ENCODE measurements around the gene BTK.
A peak's percentile ranks its signal among the peaks of the same experiment; 100 is the strongest.

The BTK gene

DNA sequence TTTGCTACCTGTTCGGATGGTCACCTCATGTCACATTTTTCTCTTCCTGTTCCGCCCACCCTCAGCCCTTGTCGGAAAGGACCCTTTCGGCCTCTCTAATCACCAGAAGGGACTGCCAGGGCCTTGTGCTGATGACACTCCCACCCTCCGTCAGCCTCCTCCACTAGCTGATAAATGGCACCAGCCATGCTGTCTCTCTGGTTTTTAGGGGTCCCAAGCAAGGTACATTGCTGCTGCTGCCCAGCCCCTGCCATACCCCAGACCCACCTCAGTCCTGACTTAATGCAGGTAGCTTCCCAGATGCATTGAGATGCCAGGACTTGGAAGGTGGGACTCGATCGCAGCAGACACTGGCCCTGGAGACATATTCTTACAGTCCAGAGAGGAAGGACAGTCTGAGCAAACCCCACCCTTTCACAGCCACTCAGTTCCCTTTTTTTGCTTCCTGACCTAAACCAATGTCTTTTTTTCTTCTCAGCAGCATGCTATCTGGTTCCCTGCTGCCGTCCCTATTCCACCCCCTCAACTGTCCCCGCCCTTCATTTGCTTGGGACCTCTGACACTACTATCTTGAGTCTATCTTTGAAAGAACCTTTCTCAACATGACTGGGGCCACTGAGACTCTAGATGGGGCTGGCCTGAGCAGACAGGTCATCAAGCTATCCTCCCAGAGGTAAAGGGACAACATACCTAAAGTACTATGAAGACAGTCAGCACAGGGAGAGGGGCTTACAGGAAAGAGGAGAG, at the start of gene BTK:
Gene BTK (minus strand): TSS at position 397 of the 747 bp plus-strand sequence. CDS start 10,907 bp downstream, outside the sequence.
- DNase-seq, result no peak

GRCh38 chrX:101430457-101431078, 44.6 kb upstream of the BTK start:
- DNase-seq, result no peak

DNA sequence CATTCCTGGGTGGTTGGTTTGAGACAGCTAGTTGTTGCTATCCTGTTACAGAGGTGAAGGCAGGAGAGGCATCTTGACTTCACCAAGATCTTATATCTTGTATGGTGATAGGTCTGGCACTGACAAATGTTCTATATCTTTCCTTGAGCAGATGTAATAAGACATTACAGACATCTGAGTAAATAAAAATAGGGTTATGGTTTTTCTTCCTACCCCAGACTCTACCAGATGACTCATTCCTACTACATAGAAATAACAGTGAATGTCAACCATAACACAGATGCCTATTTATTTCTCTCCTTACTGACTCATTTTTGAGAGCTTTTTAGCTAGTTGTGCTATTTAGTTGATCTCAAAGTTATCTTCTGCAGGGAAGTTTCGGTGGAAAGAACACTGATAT, 43.9 kb upstream of the BTK start:
- no peak for DNase-seq

DNA sequence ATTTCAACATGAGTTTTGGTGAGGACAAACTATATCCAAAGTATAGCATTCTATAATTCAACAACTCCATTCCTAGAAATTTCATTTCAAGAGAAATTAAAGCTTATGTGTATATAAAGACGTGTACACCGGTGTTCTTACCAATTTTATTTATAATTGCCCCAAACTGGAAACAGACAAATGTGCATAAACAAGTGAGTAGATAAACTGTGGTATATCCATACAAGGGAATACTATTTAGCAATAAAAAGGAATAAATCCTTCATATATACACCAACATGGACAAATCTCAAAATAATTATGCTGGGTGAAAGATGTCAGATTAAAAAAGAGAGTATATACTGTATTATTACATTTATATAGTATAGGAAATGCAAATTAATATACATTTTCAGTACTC, 42.0 kb upstream of the BTK start:
- no peak for DNase-seq

DNA sequence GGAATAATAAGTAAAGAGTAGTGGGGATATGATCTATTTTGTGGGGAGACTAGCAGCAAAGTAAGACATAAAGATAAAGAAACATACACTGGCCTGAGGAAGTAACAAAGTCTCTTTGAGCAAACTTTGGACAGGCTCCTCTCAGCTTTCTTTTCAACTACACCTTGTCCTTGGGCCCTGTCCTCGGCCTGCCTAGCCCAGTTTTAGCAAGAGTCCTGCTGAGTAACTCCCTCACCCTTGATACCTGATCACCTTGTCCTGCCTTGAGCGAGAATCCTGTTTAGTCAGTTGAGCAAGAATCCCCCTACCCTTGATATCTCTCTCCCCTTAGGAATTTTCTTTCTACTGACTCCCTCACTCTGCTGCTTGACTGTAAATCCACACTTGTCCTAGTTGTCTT, 33.5 kb upstream of the BTK start:
- DNase-seq, result no peak

- DNase-seq, result no peak
Measured at GRCh38 chrX:101417981-101418841, 32.2 kb upstream of the BTK start.

- no peak for DNase-seq
Measured at GRCh38 chrX:101417190-101417589, 31.2 kb upstream of the BTK start.

DNA sequence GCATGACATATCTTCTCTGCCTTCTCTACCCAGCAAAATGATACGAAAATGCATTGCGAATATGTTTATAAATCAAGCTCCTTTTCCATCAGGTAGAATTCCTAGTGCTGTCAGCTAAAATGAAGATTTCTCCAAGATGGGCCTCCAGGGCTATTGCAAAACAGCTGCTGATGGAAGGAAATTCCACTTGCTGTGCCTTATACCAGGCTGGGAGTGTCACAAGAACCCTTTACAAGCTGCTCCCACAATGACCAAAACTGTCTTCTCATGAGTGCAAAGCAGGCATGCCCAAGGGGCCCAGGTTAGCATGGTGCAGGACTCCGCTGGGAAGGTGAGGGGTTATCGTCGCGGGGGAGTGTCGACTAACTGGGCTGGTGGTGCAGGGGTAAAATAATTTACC, 30.7 kb upstream of the BTK start:
- DNase-seq, result no peak

DNA sequence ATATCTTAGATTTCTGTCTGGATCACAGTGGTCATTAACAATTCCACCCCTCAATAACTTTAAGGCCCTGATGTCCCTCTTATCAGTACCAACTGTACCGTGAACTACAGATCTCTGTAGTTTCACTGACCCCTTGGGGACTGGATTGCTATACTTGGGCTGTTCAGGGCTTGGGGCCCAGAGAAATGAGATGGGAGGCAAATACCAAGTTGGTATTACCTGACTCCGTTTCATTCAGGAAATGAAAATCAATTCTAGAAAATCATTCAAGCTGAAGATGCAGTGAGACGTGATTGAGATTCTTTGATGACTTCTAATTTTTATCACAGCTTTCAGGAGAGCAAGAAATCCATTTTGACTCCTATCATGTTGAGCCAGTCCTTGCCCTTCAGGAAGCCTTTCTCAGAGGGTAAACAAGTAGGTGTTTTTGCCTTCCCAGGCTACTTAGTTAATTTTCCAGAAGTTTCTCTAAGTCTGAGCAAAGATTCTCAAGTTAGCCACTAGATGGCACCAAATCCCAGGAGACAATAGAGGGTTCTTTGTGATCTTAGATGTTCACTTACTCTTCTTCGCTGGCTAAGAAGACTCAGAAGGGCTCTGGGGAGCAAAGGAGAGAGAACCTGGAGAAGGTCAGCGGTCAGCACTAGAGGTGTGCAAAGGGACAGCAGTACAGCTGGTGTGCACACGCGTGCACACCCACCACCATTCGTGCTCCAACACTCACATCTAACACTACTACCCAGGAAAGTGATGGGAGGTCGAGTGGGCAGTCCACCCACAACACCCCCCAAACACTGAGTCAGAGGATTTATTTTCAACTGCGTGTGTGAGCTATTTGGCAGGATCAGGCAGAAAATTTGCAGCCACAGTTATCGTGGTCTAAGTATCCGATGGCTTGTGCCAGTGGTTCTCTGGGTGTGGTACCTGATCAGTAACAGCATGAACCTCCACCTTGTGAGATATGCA, 29.5 kb upstream of the BTK start:
- no peak for DNase-seq

GRCh38 chrX:101411984-101412383, 26.0 kb upstream of the BTK start:
- DNase-seq, result no peak

DNA sequence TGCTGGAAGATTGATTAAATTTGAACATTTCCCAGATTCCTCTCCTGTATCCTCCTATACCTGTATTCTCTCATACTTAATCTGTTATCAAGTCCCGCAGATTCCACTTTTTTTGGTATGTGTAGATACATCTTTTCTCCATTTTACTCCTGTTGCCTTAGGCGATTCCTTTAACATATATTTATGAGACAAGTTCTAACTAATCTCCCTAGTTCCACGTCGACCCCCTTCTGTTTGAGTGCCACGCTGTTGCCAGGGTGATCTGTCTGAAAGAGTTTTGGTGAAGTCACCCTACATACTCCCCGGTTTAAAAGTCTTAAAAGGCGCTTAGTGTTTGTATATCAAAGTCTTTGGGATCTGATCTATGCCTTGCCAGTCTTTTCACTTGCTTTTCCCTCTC, 24.5 kb upstream of the BTK start:
- DNase-seq, result no peak

DNA sequence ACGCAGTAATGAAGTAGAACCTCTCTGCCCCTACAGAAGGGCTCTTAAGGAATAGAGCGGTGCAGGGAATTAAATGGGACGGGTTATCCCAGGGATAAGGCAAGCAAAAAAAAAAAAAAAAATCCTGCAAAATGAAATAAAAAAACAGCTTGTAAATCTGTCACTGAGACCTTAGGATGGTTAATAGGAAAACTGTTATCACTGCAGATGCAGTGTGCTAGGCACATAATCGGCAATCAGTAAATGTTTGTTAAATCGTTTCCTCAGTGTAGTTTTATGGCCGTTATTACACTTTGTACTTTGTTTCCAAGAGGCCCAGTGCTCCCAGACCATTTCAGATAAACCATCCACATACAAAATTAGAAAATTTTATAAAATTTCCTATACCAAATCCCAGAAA, 23.1 kb upstream of the BTK start:
- no peak for DNase-seq

- no peak for DNase-seq
Measured at GRCh38 chrX:101408532-101408841, 22.5 kb upstream of the BTK start.

GRCh38 chrX:101407748-101408531, 21.9 kb upstream of the BTK start, which contains the start of the genes GLA and HNRNPH2:
Gene GLA (minus strand): TSS chrX:101407925. CDS start chrX:101407903, 22 bp downstream.
Gene HNRNPH2 (plus strand): TSS chrX:101408222. CDS start chrX:101411989, 3,767 bp downstream.
- DNase-seq, result peak; percentile 82 to 83

DNA sequence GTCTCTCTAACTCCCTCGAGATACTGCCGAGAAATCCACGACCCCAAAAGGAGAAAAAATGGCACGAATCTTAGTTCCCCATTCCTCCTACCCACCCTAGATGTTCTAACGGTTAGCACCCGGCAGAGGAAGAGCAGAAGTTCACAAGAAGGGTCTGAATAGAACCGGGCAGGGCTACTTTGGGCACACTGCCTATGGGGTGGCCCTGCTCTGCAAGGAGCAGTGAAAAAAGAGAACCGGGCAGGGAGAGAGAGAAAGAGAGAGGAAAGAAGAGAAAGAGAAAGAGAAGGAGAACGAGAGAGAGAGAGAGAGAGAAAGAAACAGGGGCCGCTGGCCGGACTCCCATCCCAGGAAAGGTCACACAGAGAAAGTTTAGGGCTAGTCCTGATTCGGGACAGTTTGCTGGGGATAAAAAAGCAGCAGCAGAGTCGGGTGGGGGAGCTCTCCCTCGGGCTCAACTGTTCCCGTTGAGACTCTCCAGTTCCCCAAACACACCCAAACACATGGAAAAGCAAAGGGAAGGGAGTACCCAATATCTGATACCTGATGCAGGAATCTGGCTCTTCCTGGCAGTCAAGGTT, 21.3 kb upstream of the BTK start:
- no peak for DNase-seq

- no peak for DNase-seq
Measured at GRCh38 chrX:101399825-101400224, 13.8 kb upstream of the BTK start.

DNA sequence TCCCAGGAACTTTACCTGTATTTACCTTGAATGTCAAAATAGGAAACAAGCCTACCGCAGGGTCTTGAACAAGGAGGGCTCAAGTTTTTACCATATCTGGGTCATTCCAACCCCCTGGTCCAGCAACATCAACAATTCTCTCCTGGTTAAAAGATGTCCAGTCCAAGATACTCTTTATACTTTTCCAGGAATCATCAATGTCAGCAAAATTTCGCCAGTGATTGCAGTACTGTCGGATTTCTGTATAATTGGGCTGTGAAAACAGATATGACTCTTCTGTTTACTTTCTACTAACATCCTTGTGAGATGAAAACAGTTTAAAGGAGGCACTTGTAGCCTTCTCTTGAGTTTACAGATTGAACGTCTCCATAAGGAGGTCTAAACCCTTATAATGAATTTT, 12.7 kb upstream of the BTK start:
- no peak for DNase-seq

GRCh38 chrX:101397779-101398178, 11.8 kb upstream of the BTK start:
- DNase-seq, result no peak

DNA sequence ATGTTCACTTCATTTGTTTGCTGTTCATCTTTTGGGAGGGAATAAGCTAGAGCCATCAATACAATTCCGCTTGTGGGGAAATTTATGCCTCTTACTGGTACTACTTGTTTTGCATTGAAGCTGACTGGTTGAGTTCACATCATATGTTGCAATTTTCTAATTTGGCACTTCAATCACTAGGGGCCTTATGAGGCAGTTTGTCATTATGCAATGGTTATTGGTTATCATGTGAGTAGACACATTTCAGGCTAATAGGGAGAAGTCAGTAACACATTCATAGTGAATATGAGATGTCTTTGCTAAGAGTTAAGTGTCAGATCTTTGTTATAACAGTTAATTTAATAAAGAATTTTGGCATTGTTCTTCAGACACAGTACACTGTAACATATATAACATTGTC, 9.8 kb upstream of the BTK start:
- no peak for DNase-seq

- no peak for DNase-seq
Measured at GRCh38 chrX:101394372-101394771, 8.4 kb upstream of the BTK start.

All from activated CD4-positive, alpha-beta T cell treated with anti-CD3 and anti-CD28 coated beads, Interleukin-2, amount 50 U/mL, for 4 hours (primary cell).